Vagina (tissue), 2 donors: Measurements from ENCODE around the gene MIPEP. TPM values are rescaled to one million over a fixed set of nuclear protein-coding genes. Genes with fewer than 3 reads are reported as not detected.

Experiments
- DNase-seq, 2 donors: peaks; one replicate each; pipeline ENCODE4 v3.0.0-alpha.2; 2017; ENCODE audit errors: extremely low spot score in 2 of 2
- H3K27ac ChIP-seq: fragments of 200-600 bp; sonication (generic); one replicate; pipeline ENCODE4 v1.5.1; 2019
- H3K27me3 ChIP-seq: fragments of 200-600 bp; sonication (generic); one replicate; pipeline ENCODE4 v1.5.1; 2019
- H3K36me3 ChIP-seq, 2 donors: fragments of 200-600 bp; sonication (generic); one replicate each; pipeline ENCODE4 v1.5.1; 2017 to 2019
- H3K4me1 ChIP-seq: fragments of 200-600 bp; sonication (generic); one replicate; pipeline ENCODE4 v1.5.1; 2019
- H3K4me3 ChIP-seq, 2 donors: fragments of 200-600 bp; sonication (generic); 1 replicate in 1 of 2; 2 replicates in 1 of 2; pipeline ENCODE4 v1.5.1; 2016 to 2019
- H3K9me3 ChIP-seq: fragments of 200-600 bp; sonication (generic); one replicate; pipeline ENCODE4 v1.5.1; 2019
- CTCF ChIP-seq, 3 experiments: fragments of 450-650 bp in 2 of 3; fragments of 200-600 bp in 1 of 3; sonication (generic) in 1 of 3; IDR thresholded peaks; one replicate each; pipeline ENCODE4 v1.5.1; 2017 to 2019; ENCODE audit warnings: antibody characterized with exemption in 3 of 3, mild to moderate bottlenecking in 2 of 3, moderate library complexity in 2 of 3
- POLR2A ChIP-seq, 2 donors: fragments of 450-650 bp; IDR thresholded peaks; one replicate each; pipeline ENCODE4 v1.6.1; 2017; ENCODE audit warnings: antibody characterized with exemption in 2 of 2, mild to moderate bottlenecking in 2 of 2, moderate library complexity in 2 of 2
- POLR2AphosphoS5 ChIP-seq, 2 donors: sonication (generic); formaldehyde crosslinking; IDR thresholded peaks; one replicate each; pipeline ENCODE4 v1.9.0; 2017; ENCODE audit warnings: antibody characterized with exemption in 2 of 2, mild to moderate bottlenecking in 2 of 2, low read depth in 1 of 2; ENCODE audit not compliant: insufficient read depth in 1 of 2
- intact Hi-C: fragments of 100-400 bp; cut with DNase I; formaldehyde crosslinking; loops from one replicate; pipeline ENCODE4 v1.15.1; 2023
- total RNA-seq: library from RNA; depleted of rRNA; stranded (reverse); fragments of >200 nt; gene quantifications from one replicate; pipeline ENCODE4 v1.2.3, GENCODE V29; 2016

MIPEP gene
- total RNA-seq, 1 donor from 2014 or later = 13.3 TPM

- H3K4me1 ChIP-seq = peaks cover 15% of the 10 kb centered on the region
- intact Hi-C loops = no loop called here
- DNase-seq = no peak
- no peaks in the 10 kb centered on the region for H3K27me3 ChIP-seq
- H3K9me3 ChIP-seq = no peaks in the 10 kb centered on the region
- TF ChIP-seq POLR2A (IDR thresholded peaks at IDR 0.05) (no peak), POLR2AphosphoS5 (IDR thresholded peaks at IDR 0.05; ENCODE audit: insufficient read depth in 1 of 2, low read depth in 1 of 2) (no peak), CTCF (IDR thresholded peaks at IDR 0.05) (no peak)
- no peaks in the 10 kb centered on the region for H3K36me3 ChIP-seq
- no peak overlapping the region for H3K27ac ChIP-seq
- H3K4me3 ChIP-seq = no peak overlapping the region
Measured at GRCh38 chr13:23852351-23852750, 36.8 kb downstream of the MIPEP start.

- TF ChIP-seq POLR2A (IDR thresholded peaks at IDR 0.05) (no peak), POLR2AphosphoS5 (IDR thresholded peaks at IDR 0.05; ENCODE audit: insufficient read depth in 1 of 2, low read depth in 1 of 2) (no peak), CTCF (IDR thresholded peaks at IDR 0.05) (no peak)
- Histone ChIP-seq H3K36me3 (no peaks in the 10 kb centered on the region), H3K4me1 (peaks cover 15% of the 10 kb centered on the region), H3K27ac (no peak overlapping the region), H3K27me3 (no peaks in the 10 kb centered on the region), H3K4me3 (no peak overlapping the region), H3K9me3 (no peaks in the 10 kb centered on the region)
- DNase-seq = no peak
- intact Hi-C loops = no loop called here
Measured at GRCh38 chr13:23851106-23851505, 38.1 kb downstream of the MIPEP start.

GRCh38 chr13:23850134-23850533 lies 39.1 kb downstream of the MIPEP start:
- H3K4me1 ChIP-seq = peaks cover 15% of the 10 kb centered on the region
- no peaks in the 10 kb centered on the region for H3K36me3 ChIP-seq
- TF ChIP-seq POLR2AphosphoS5 (IDR thresholded peaks at IDR 0.05; ENCODE audit: insufficient read depth in 1 of 2, low read depth in 1 of 2) = no peak
- TF ChIP-seq POLR2A (IDR thresholded peaks at IDR 0.05) = no peak
- TF ChIP-seq CTCF (IDR thresholded peaks at IDR 0.05) = no peak
- intact Hi-C loops = no loop called here
- no peak for DNase-seq
- no peaks in the 10 kb centered on the region for H3K9me3 ChIP-seq
- H3K27me3 ChIP-seq = no peaks in the 10 kb centered on the region
- H3K4me3 ChIP-seq = no peak overlapping the region
- no peak overlapping the region for H3K27ac ChIP-seq

- no peak for DNase-seq
- no peaks in the 10 kb centered on the region for H3K9me3 ChIP-seq
- no peaks in the 10 kb centered on the region for H3K27me3 ChIP-seq
- H3K36me3 ChIP-seq = no peaks in the 10 kb centered on the region
- H3K27ac ChIP-seq = no peak overlapping the region
- peaks cover 15% of the 10 kb centered on the region for H3K4me1 ChIP-seq
- intact Hi-C loops = no loop called here
- TF ChIP-seq CTCF (IDR thresholded peaks at IDR 0.05) = no peak
- no peak for TF ChIP-seq POLR2AphosphoS5 (IDR thresholded peaks at IDR 0.05; ENCODE audit: insufficient read depth in 1 of 2, low read depth in 1 of 2)
- TF ChIP-seq POLR2A (IDR thresholded peaks at IDR 0.05) = no peak
- no peak overlapping the region for H3K4me3 ChIP-seq
Measured at GRCh38 chr13:23849670-23850069, 39.5 kb downstream of the MIPEP start.

GRCh38 chr13:23848646-23849141 lies 40.5 kb downstream of the MIPEP start:
- Histone ChIP-seq H3K9me3 (no peaks in the 10 kb centered on the region), H3K27ac (no peak overlapping the region), H3K4me1 (peaks cover 15% of the 10 kb centered on the region), H3K27me3 (no peaks in the 10 kb centered on the region), H3K4me3 (no peak overlapping the region), H3K36me3 (no peaks in the 10 kb centered on the region)
- TF ChIP-seq POLR2AphosphoS5 (IDR thresholded peaks at IDR 0.05; ENCODE audit: insufficient read depth in 1 of 2, low read depth in 1 of 2) (no peak), CTCF (IDR thresholded peaks at IDR 0.05) (no peak)
- intact Hi-C loops = no loop called here
- DNase-seq = no peak
